Spleen (tissue), 11 donors: ENCODE measurements around the gene FLCN. TPM values are rescaled to one million over a fixed set of nuclear protein-coding genes. Genes with fewer than 3 reads are reported as not detected.
A peak's percentile ranks its signal among the peaks of the same experiment; 100 is the strongest.

Experiments
- DNase-seq: peaks from one replicate; pipeline ENCODE4 v3.0.0-alpha.2; 2020
- H3K27ac ChIP-seq, 8 donors: fragments of 200-600 bp; sonication (generic) in 7 of 8; 1 replicate in 4 of 8; 2 replicates in 4 of 8; pipeline versions ENCODE4 v1.5.0 to v1.8.0; 2016 to 2021; ENCODE audit warnings: inconsistent platforms in 4 of 8, mild to moderate bottlenecking in 4 of 8, moderate library complexity in 1 of 8
- H3K27me3 ChIP-seq, 7 donors: fragments of 200-600 bp; sonication (generic) in 6 of 7; replicated peaks in 1 of 7; 1 replicate in 4 of 7; 2 replicates in 3 of 7; pipeline versions ENCODE4 v1.5.0 to v1.8.0; 2016 to 2021; ENCODE audit warnings: inconsistent platforms in 3 of 7, mild to moderate bottlenecking in 1 of 7
- H3K36me3 ChIP-seq, 6 donors: fragments of 200-600 bp; sonication (generic) in 5 of 6; 1 replicate in 4 of 6; 2 replicates in 2 of 6; pipeline versions ENCODE4 v1.5.0 to v1.8.0; 2016 to 2021; ENCODE audit warnings: inconsistent platforms in 2 of 6
- H3K4me1 ChIP-seq, 6 donors: fragments of 200-600 bp; sonication (generic) in 5 of 6; 1 replicate in 3 of 6; 2 replicates in 3 of 6; pipeline versions ENCODE4 v1.5.0 to v1.8.0; 2016 to 2021; ENCODE audit warnings: inconsistent platforms in 3 of 6
- H3K4me3 ChIP-seq, 8 donors: fragments of 200-600 bp; sonication (generic) in 7 of 8; 1 replicate in 4 of 8; 2 replicates in 4 of 8; pipeline versions ENCODE4 v1.5.0 to v1.8.0; 2016 to 2021; ENCODE audit warnings: inconsistent platforms in 4 of 8, mild to moderate bottlenecking in 4 of 8, moderate library complexity in 2 of 8
- H3K9me3 ChIP-seq, 8 donors: fragments of 200-600 bp; sonication (generic) in 7 of 8; 1 replicate in 4 of 8; 2 replicates in 4 of 8; pipeline versions ENCODE4 v1.5.0 to v1.8.0; 2016 to 2021; ENCODE audit warnings: inconsistent platforms in 4 of 8
- CTCF ChIP-seq, 11 experiments: fragments of 200-600 bp in 7 of 11; fragments of 450-650 bp in 4 of 11; sonication (generic) in 4 of 11; IDR thresholded peaks in 8 of 11; conservative IDR thresholded peaks in 3 of 11; 1 replicate in 7 of 11; 2 replicates in 4 of 11; pipeline versions ENCODE4 v1.4.0 to v1.8.0; 2016 to 2021; ENCODE audit warnings: antibody characterized with exemption in 11 of 11, inconsistent platforms in 4 of 11, mild to moderate bottlenecking in 1 of 11
- POLR2A ChIP-seq, 3 donors: fragments of 450-650 bp; IDR thresholded peaks; one replicate each; pipeline ENCODE4 v1.5.1; 2017; ENCODE audit warnings: antibody characterized with exemption in 3 of 3, mild to moderate bottlenecking in 1 of 3
- POLR2AphosphoS5 ChIP-seq, 3 donors: sonication (generic); formaldehyde crosslinking; IDR thresholded peaks; one replicate each; pipeline ENCODE4 v1.5.1; 2017; ENCODE audit warnings: antibody characterized with exemption in 3 of 3
- WGBS, 5 donors: extraction: QIAGEN DNeasy Blood & Tissue Kit in 3 of 5; methylation state at CpG; one replicate each; pipeline versions ENCODE4 v1.1.5 to v1.1.7; 2013 to 2018; 5-methylcytosine and 5-hydroxymethylcytosine counted together
- intact Hi-C: fragments of 100-400 bp; cut with DNase I; formaldehyde crosslinking; loops from one replicate; pipeline ENCODE4 v1.15.0; 2023; ENCODE audit warnings: low total_unique reads
- polyA plus RNA-seq, 3 donors: library from polyadenylated mRNA; stranded (reverse); fragments of 200-250 nt; gene quantifications; one replicate each; pipeline ENCODE4 v1.2.1, GENCODE V29; 2013
- total RNA-seq, 7 donors: library from RNA; depleted of rRNA in 3 of 7; stranded (reverse); fragments of >200 nt in 3 of 7; fragmentation: NEBNext Ultra II Directional in 4 of 7; extraction: Animal tissue kit (Norgen Biotek cat#: 25700) in 4 of 7; gene quantifications; one replicate each; pipeline versions ENCODE4 v1.1.0 to v1.2.1, GENCODE V29; 2016 to 2021
- donor health status: healthy with polysubstance abuse.
- donor health status: DM: no; HTN: no; CAD: no; lungs with moderate emphysema.
- donor health status: DM: no; HTN: no; CAD: no.
- donor health status: Bipolar disorder and iron deficiency.
- donor health status: healthy.
- donor health status: DM: no; HTN: no; CAD: no.
- donor health status: DM: yes; HTN: yes; CAD: no.

FLCN gene
- total and polyA plus RNA-seq, 10 donors, result 9.1 to 91.6 (median 72.3) TPM

- DNase-seq, result no peak
- Histone ChIP-seq H3K27ac (peak overlapping the region in 7 of 8 donors; percentile 9 to 78 (median 69)), H3K9me3 (no peaks in the 10 kb centered on the region), H3K4me1 (peaks cover 22 to 98% (median 60%) of the 10 kb centered on the region in 6 donors), H3K27me3 (no peaks in the 10 kb centered on the region), H3K4me3 (no peak overlapping the region), H3K36me3 (peaks cover 0 to 100% (median 89%) of the 10 kb centered on the region in 6 donors)
- TF ChIP-seq POLR2A (IDR thresholded peaks at IDR 0.05) (no peak), POLR2AphosphoS5 (IDR thresholded peaks at IDR 0.05) (no peak), CTCF (IDR thresholded peaks at IDR 0.05 in 8 of 11, conservative IDR thresholded peaks at IDR 0.05 in 3 of 11) (no peak)
- 82 to 97% (median 90%) methylated on average over 3 to 8 of the region's 8 CpGs for WGBS, 5 donors
- intact Hi-C loops, result loop anchor here (10.0 kb wide), 1 partner anchor 59 kb away; the partner anchor contains the start of gene FLCN
These were observed 61.6 kb downstream of the FLCN start for GRCh38 chr17:17175340-17175739.

- intact Hi-C loops, result loop anchor here (10.0 kb wide), 1 partner anchor 61 kb away; the partner anchor contains the start of gene FLCN
- Histone ChIP-seq H3K9me3 (no peaks in the 10 kb centered on the region), H3K4me3 (no peak overlapping the region), H3K4me1 (peaks cover 22 to 87% (median 63%) of the 10 kb centered on the region in 6 donors), H3K27me3 (no peaks in the 10 kb centered on the region), H3K36me3 (peaks cover 0 to 99% (median 83%) of the 10 kb centered on the region in 6 donors), H3K27ac (peak overlapping the region in 5 of 8 donors; percentile 55 to 70 (median 58))
- WGBS, 5 donors, result 95 to 98% (median 97%) methylated on average over 7 to 14 of the region's 14 CpGs
- no peak for DNase-seq
- peak in 1 of 3 donors; percentile 32 for TF ChIP-seq POLR2AphosphoS5 (IDR thresholded peaks at IDR 0.05)
- no peak for TF ChIP-seq CTCF (IDR thresholded peaks at IDR 0.05 in 8 of 11, conservative IDR thresholded peaks at IDR 0.05 in 3 of 11)
These were observed 63.0 kb downstream of the FLCN start for GRCh38 chr17:17173921-17174320.

- no peak for TF ChIP-seq POLR2A (IDR thresholded peaks at IDR 0.05)
- TF ChIP-seq POLR2AphosphoS5 (IDR thresholded peaks at IDR 0.05), result no peak
- TF ChIP-seq CTCF (IDR thresholded peaks at IDR 0.05 in 8 of 11, conservative IDR thresholded peaks at IDR 0.05 in 3 of 11), result no peak
- H3K4me1 ChIP-seq, result peaks cover 22 to 78% (median 63%) of the 10 kb centered on the region in 6 donors
- no peak for DNase-seq
- H3K36me3 ChIP-seq, result peaks cover 0 to 99% (median 84%) of the 10 kb centered on the region in 6 donors
- peak overlapping the region in 6 of 8 donors; percentile 26 to 67 (median 56) for H3K27ac ChIP-seq
- H3K27me3 ChIP-seq, result no peaks in the 10 kb centered on the region
- no peaks in the 10 kb centered on the region for H3K9me3 ChIP-seq
- H3K4me3 ChIP-seq, result no peak overlapping the region
- intact Hi-C loops, result loop anchor here (10.0 kb wide), 1 partner anchor 62 kb away; the partner anchor contains the start of gene FLCN
- 75 to 79% (median 77%) methylated on average over 7 to 9 of the region's 9 CpGs for WGBS, 5 donors
These were observed 64.0 kb downstream of the FLCN start for GRCh38 chr17:17172990-17173389.

GRCh38 chr17:17172001-17172939, 64.7 kb downstream of the FLCN start:
- H3K36me3 ChIP-seq, result peaks cover 0 to 99% (median 85%) of the 10 kb centered on the region in 6 donors
- H3K27ac ChIP-seq, result peak overlapping the region in 6 of 8 donors; percentile 26 to 67 (median 56)
- intact Hi-C loops, result loop anchor here (10.0 kb wide), 1 partner anchor 63 kb away; the partner anchor contains the start of gene FLCN
- no peaks in the 10 kb centered on the region for H3K27me3 ChIP-seq
- WGBS, 5 donors, result 73 to 83% (median 77%) methylated on average over 24 to 26 of the region's 26 CpGs
- DNase-seq, result peak; percentile 87
- peaks cover 22 to 72% (median 62%) of the 10 kb centered on the region in 6 donors for H3K4me1 ChIP-seq
- TF ChIP-seq POLR2A (IDR thresholded peaks at IDR 0.05), result no peak
- TF ChIP-seq POLR2AphosphoS5 (IDR thresholded peaks at IDR 0.05), result peak; percentile 79 to 86 (median 86)
- H3K4me3 ChIP-seq, result no peak overlapping the region
- H3K9me3 ChIP-seq, result no peaks in the 10 kb centered on the region
